ENCODE data around the gene SLC2A9. TPM values are rescaled to one million over a fixed set of nuclear protein-coding genes. Genes with fewer than 3 reads are reported as not detected.

Gene SLC2A9
- polyA plus RNA-seq, 1 donor from 2014 or later: not detected

DNA sequence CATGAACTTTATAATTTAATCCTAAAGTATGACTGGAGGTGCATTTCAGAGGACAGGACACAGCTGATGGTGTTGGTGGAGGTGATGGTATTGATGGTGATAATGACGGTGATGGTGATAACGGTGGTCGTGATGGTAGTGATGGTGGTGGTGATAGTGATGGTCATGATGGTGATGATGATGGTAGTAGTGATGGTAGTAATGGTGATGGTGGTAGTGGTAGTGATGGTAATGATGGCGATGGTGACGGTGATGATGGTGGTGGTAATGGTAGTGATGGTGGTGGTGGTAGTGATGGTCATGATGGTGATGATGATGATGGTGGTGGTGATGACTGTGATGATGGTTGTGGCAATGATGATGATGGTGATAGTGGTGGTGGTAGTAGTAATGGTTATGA, 40.4 kb downstream of the SLC2A9 start:
- Histone ChIP-seq H3K4me3 (ENCODE audit: low read length) (no peak overlapping the region), H3K9ac (ENCODE audit: low read length) (no peak overlapping the region), H3K27ac (ENCODE audit: low read length) (no peak overlapping the region), H3K27me3 (ENCODE audit: insufficient read depth, low read depth, low read length) (no peaks in the 10 kb centered on the region), H2AFZ (ENCODE audit: low read depth, low read length) (no peak overlapping the region), H4K20me1 (ENCODE audit: insufficient read depth) (no peaks in the 10 kb centered on the region), H3K9me3 (ENCODE audit: low read length) (peaks cover 3% of the 10 kb centered on the region), H3F3A (ENCODE audit: insufficient read depth, low read length, poor library complexity, severe bottlenecking) (no peaks in the 10 kb centered on the region), H3K79me2 (replicated peaks; ENCODE audit: insufficient read depth, low read length) (no peaks in the 10 kb centered on the region), H3K4me2 (ENCODE audit: low read length) (no peak overlapping the region), H3K9me2 (ENCODE audit: insufficient read depth, low read length) (no peaks in the 10 kb centered on the region), H3K36me3 (ENCODE audit: insufficient read depth, low read length) (no peaks in the 10 kb centered on the region)
- TF ChIP-seq SMC3 (conservative IDR thresholded peaks at IDR 0.05; ENCODE audit: poor library complexity): no peak

DNA sequence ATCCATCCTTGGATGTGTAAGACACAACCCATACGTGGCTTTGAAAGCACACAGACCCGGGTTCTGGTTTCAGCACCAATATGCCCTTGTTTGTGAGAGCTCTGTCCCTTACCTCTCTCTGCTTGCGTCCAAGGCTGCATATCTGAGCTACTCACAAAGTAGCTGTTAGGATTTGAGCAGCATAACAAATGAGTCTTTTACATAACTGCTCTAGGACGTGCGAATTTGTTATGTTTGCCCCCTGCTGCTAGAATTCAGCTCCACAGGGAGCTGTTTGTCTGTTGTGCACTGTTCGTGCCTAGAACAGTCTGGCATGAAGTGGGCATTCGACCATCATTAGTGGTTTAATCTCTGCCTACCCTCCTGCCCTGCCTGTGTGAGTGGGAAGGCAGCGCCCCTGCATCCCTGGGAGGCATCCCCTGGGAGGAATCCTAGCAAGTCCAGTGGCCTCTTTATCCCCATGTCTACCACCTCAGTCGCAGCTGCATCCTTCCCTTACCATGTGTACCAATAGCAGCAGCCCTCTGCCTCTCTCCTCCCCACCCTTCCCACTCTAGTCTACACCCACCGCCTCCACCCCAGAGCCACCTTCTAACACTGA, 42.1 kb downstream of the SLC2A9 start:
- Histone ChIP-seq H3K9me2 (ENCODE audit: insufficient read depth, low read length) (no peaks in the 10 kb centered on the region), H3K27ac (ENCODE audit: low read length) (no peak overlapping the region), H3K9me3 (ENCODE audit: low read length) (no peaks in the 10 kb centered on the region), H3F3A (ENCODE audit: insufficient read depth, low read length, poor library complexity, severe bottlenecking) (no peaks in the 10 kb centered on the region), H4K20me1 (ENCODE audit: insufficient read depth) (no peaks in the 10 kb centered on the region), H3K4me2 (ENCODE audit: low read length) (no peak overlapping the region), H3K9ac (ENCODE audit: low read length) (no peak overlapping the region), H3K36me3 (ENCODE audit: insufficient read depth, low read length) (no peaks in the 10 kb centered on the region), H3K79me2 (replicated peaks; ENCODE audit: insufficient read depth, low read length) (no peaks in the 10 kb centered on the region), H3K4me3 (ENCODE audit: low read length) (no peak overlapping the region), H2AFZ (ENCODE audit: low read depth, low read length) (no peak overlapping the region), H3K27me3 (ENCODE audit: insufficient read depth, low read depth, low read length) (no peaks in the 10 kb centered on the region)
- no peak for TF ChIP-seq MXI1 (conservative IDR thresholded peaks at IDR 0.05; ENCODE audit: poor library complexity, severe bottlenecking)
- peak; percentile 22 for TF ChIP-seq SMC3 (conservative IDR thresholded peaks at IDR 0.05; ENCODE audit: poor library complexity)
- TF ChIP-seq EZH2 (IDR thresholded peaks at IDR 0.05; ENCODE audit: borderline replicate concordance, insufficient read depth, low read length, poor library complexity, severe bottlenecking): no peak
- TF ChIP-seq EP300 (conservative IDR thresholded peaks at IDR 0.05; ENCODE audit: poor library complexity, severe bottlenecking): no peak
- TF ChIP-seq, protein P1, sequence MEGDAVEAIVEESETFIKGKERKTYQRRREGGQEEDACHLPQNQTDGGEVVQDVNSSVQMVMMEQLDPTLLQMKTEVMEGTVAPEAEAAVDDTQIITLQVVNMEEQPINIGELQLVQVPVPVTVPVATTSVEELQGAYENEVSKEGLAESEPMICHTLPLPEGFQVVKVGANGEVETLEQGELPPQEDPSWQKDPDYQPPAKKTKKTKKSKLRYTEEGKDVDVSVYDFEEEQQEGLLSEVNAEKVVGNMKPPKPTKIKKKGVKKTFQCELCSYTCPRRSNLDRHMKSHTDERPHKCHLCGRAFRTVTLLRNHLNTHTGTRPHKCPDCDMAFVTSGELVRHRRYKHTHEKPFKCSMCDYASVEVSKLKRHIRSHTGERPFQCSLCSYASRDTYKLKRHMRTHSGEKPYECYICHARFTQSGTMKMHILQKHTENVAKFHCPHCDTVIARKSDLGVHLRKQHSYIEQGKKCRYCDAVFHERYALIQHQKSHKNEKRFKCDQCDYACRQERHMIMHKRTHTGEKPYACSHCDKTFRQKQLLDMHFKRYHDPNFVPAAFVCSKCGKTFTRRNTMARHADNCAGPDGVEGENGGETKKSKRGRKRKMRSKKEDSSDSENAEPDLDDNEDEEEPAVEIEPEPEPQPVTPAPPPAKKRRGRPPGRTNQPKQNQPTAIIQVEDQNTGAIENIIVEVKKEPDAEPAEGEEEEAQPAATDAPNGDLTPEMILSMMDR (IDR thresholded peaks at IDR 0.05; ENCODE audit: poor library complexity, severe bottlenecking): peak; percentile 17

DNA sequence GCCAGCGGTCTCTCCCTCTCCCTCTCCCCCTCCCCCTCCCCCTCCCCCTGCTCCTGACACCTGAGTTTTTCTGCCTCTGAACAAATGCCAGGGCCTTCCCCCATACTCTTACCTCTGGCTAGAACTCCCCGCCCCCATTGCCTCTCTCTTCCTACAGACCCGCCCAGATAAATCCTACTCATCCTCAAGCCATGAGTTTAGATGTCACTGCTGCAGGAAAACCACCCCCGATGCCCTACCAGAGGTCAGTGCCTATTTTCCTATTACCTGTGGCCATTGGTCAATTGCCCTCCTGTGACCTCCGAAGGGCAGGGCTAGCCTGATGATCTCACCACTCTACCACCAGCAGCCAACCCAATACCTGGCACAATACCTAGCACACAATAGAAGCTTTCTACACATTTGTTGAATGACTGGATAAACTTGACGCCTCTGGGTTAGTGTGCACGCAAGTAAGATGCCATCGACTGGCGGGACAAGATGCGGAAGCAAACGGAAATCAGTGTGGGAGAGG, 43.7 kb downstream of the SLC2A9 start:
- no peak overlapping the region for H2AFZ ChIP-seq (ENCODE audit: low read depth, low read length)
- H3K9me2 ChIP-seq (ENCODE audit: insufficient read depth, low read length): no peaks in the 10 kb centered on the region
- TF ChIP-seq EZH2 (IDR thresholded peaks at IDR 0.05; ENCODE audit: borderline replicate concordance, insufficient read depth, low read length, poor library complexity, severe bottlenecking): no peak
- TF ChIP-seq POLR2AphosphoS5 (IDR thresholded peaks at IDR 0.05): no peak
- no peak for TF ChIP-seq TAF1 (IDR thresholded peaks at IDR 0.05; ENCODE audit: low read depth)
- no peak for TF ChIP-seq MXI1 (conservative IDR thresholded peaks at IDR 0.05; ENCODE audit: poor library complexity, severe bottlenecking)
- TF ChIP-seq, protein P1 (IDR thresholded peaks at IDR 0.05; ENCODE audit: poor library complexity, severe bottlenecking): no peak
- TF ChIP-seq, protein P2, sequence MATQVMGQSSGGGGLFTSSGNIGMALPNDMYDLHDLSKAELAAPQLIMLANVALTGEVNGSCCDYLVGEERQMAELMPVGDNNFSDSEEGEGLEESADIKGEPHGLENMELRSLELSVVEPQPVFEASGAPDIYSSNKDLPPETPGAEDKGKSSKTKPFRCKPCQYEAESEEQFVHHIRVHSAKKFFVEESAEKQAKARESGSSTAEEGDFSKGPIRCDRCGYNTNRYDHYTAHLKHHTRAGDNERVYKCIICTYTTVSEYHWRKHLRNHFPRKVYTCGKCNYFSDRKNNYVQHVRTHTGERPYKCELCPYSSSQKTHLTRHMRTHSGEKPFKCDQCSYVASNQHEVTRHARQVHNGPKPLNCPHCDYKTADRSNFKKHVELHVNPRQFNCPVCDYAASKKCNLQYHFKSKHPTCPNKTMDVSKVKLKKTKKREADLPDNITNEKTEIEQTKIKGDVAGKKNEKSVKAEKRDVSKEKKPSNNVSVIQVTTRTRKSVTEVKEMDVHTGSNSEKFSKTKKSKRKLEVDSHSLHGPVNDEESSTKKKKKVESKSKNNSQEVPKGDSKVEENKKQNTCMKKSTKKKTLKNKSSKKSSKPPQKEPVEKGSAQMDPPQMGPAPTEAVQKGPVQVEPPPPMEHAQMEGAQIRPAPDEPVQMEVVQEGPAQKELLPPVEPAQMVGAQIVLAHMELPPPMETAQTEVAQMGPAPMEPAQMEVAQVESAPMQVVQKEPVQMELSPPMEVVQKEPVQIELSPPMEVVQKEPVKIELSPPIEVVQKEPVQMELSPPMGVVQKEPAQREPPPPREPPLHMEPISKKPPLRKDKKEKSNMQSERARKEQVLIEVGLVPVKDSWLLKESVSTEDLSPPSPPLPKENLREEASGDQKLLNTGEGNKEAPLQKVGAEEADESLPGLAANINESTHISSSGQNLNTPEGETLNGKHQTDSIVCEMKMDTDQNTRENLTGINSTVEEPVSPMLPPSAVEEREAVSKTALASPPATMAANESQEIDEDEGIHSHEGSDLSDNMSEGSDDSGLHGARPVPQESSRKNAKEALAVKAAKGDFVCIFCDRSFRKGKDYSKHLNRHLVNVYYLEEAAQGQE (IDR thresholded peaks at IDR 0.05; ENCODE audit: borderline replicate concordance): no peak
- TF ChIP-seq SMC3 (conservative IDR thresholded peaks at IDR 0.05; ENCODE audit: poor library complexity): no peak
- no peak for TF ChIP-seq EP300 (conservative IDR thresholded peaks at IDR 0.05; ENCODE audit: poor library complexity, severe bottlenecking)
- no peak for TF ChIP-seq RAD21 (conservative IDR thresholded peaks at IDR 0.05)
- no peaks in the 10 kb centered on the region for H3K9me3 ChIP-seq (ENCODE audit: low read length)
- H3F3A ChIP-seq (ENCODE audit: insufficient read depth, low read length, poor library complexity, severe bottlenecking): no peaks in the 10 kb centered on the region
- no peak overlapping the region for H3K27ac ChIP-seq (ENCODE audit: low read length)
- no peak overlapping the region for H3K4me3 ChIP-seq (ENCODE audit: low read length)
- no peak overlapping the region for H3K9ac ChIP-seq (ENCODE audit: low read length)
- no peaks in the 10 kb centered on the region for H4K20me1 ChIP-seq (ENCODE audit: insufficient read depth)
- no peaks in the 10 kb centered on the region for H3K79me2 ChIP-seq (replicated peaks; ENCODE audit: insufficient read depth, low read length)
- no peaks in the 10 kb centered on the region for H3K36me3 ChIP-seq (ENCODE audit: insufficient read depth, low read length)
- no peaks in the 10 kb centered on the region for H3K27me3 ChIP-seq (ENCODE audit: insufficient read depth, low read depth, low read length)
- H3K4me2 ChIP-seq (ENCODE audit: low read length): no peak overlapping the region
